Sigmoid colon (tissue), 7 donors: ENCODE results near the gene THYN1. TPM values are rescaled to one million over a fixed set of nuclear protein-coding genes. Genes with fewer than 3 reads are reported as not detected.

Source experiments
- DNase-seq: peaks from one replicate; pipeline ENCODE4 v3.0.0-alpha.2; 2019
- H3K27ac ChIP-seq, 4 donors: fragments of 200-600 bp; sonication (generic); one replicate each; pipeline ENCODE4 v1.5.1; 2016 to 2019; ENCODE audit warnings: mild to moderate bottlenecking in 1 of 4
- H3K27me3 ChIP-seq, 3 donors: fragments of 200-600 bp; sonication (generic); one replicate each; pipeline ENCODE4 v1.5.1; 2019; ENCODE audit warnings: mild to moderate bottlenecking in 1 of 3
- H3K36me3 ChIP-seq, 4 donors: fragments of 200-600 bp; sonication (generic); one replicate each; pipeline ENCODE4 v1.5.1; 2016 to 2019
- H3K4me1 ChIP-seq, 4 donors: fragments of 200-600 bp; sonication (generic); one replicate each; pipeline ENCODE4 v1.5.1; 2017 to 2019
- H3K4me3 ChIP-seq, 4 donors: fragments of 200-600 bp; sonication (generic); one replicate each; pipeline ENCODE4 v1.5.1; 2017 to 2019; ENCODE audit warnings: mild to moderate bottlenecking in 2 of 4, moderate library complexity in 1 of 4
- H3K9me3 ChIP-seq, 4 donors: fragments of 200-600 bp in 3 of 4; sonication (generic) in 3 of 4; one replicate each; pipeline versions ENCODE4 v1.5.1 to v1.6.1; 2013 to 2019
- EP300 ChIP-seq, 4 donors: sonication (generic); formaldehyde crosslinking; IDR thresholded peaks; one replicate each; pipeline ENCODE4 v1.6.1; 2017; ENCODE audit warnings: antibody characterized with exemption in 4 of 4
- POLR2A ChIP-seq, 2 donors: fragments of 450-650 bp; IDR thresholded peaks; one replicate each; pipeline ENCODE4 v1.6.1; 2016; ENCODE audit warnings: antibody characterized with exemption in 2 of 2, mild to moderate bottlenecking in 2 of 2, moderate library complexity in 2 of 2
- POLR2AphosphoS5 ChIP-seq, 4 donors: sonication (generic); formaldehyde crosslinking; IDR thresholded peaks; one replicate each; pipeline ENCODE4 v1.6.1; 2017; ENCODE audit warnings: antibody characterized with exemption in 4 of 4
- WGBS, 2 donors: extraction: QIAGEN DNeasy Blood & Tissue Kit; methylation state at CpG; one replicate each; pipeline ENCODE4 v1.1.7; 2013; 5-methylcytosine and 5-hydroxymethylcytosine counted together
- intact Hi-C: fragments of 100-400 bp; cut with DNase I; formaldehyde crosslinking; loops from one replicate; pipeline ENCODE4 v1.15.1; 2023
- polyA plus RNA-seq, 3 donors: library from polyadenylated mRNA; stranded (reverse); fragments of 200-250 nt; gene quantifications; one replicate each; pipeline ENCODE4 v1.2.3, GENCODE V29; 2013
- total RNA-seq, 4 donors: library from RNA; depleted of rRNA; stranded (reverse); fragments of >200 nt; gene quantifications; one replicate each; pipeline ENCODE4 v1.1.0, GENCODE V29; 2016
- TF ChIP-seq, protein P1 (sequence below), 4 experiments: fragments of 450-650 bp in 3 of 4; fragments of 200-600 bp in 1 of 4; IDR thresholded peaks; one replicate each; pipeline ENCODE4 v1.5.1; 2016 to 2019; ENCODE audit warnings: antibody characterized with exemption in 4 of 4, mild to moderate bottlenecking in 3 of 4, moderate library complexity in 2 of 4
- donor health status: healthy with polysubstance abuse.
- donor health status: Bipolar disorder and iron deficiency.
- donor health status: healthy.

Gene THYN1
- total and polyA plus RNA-seq, 7 donors: 38.1 to 92.2 (median 69.9) TPM

- intact Hi-C loops: no loop called here
- peaks cover 8 to 54% (median 20%) of the 10 kb centered on the region in 4 donors for H3K36me3 ChIP-seq
Measured at GRCh38 chr11:134264966-134265764, 12.0 kb upstream of the THYN1 start.

GRCh38 chr11:134261626-134262488 is 8.7 kb upstream of the THYN1 start:
- H3K9me3 ChIP-seq: no peaks in the 10 kb centered on the region
- no peaks in the 10 kb centered on the region for H3K27me3 ChIP-seq
- DNase-seq: no peak
- H3K36me3 ChIP-seq: peaks cover 8 to 85% (median 29%) of the 10 kb centered on the region in 4 donors
- TF ChIP-seq, protein P1, sequence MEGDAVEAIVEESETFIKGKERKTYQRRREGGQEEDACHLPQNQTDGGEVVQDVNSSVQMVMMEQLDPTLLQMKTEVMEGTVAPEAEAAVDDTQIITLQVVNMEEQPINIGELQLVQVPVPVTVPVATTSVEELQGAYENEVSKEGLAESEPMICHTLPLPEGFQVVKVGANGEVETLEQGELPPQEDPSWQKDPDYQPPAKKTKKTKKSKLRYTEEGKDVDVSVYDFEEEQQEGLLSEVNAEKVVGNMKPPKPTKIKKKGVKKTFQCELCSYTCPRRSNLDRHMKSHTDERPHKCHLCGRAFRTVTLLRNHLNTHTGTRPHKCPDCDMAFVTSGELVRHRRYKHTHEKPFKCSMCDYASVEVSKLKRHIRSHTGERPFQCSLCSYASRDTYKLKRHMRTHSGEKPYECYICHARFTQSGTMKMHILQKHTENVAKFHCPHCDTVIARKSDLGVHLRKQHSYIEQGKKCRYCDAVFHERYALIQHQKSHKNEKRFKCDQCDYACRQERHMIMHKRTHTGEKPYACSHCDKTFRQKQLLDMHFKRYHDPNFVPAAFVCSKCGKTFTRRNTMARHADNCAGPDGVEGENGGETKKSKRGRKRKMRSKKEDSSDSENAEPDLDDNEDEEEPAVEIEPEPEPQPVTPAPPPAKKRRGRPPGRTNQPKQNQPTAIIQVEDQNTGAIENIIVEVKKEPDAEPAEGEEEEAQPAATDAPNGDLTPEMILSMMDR (IDR thresholded peaks at IDR 0.05): peak in 3 of 4 experiments; percentile 12 to 35 (median 17)
- TF ChIP-seq EP300 (IDR thresholded peaks at IDR 0.05): no peak
- WGBS, 2 donors: 91 to 92% methylated on average over 14 of the region's 14 CpGs
- H3K4me1 ChIP-seq: peaks cover 0 to 2% (median 0%) of the 10 kb centered on the region in 4 donors
- H3K4me3 ChIP-seq: no peak overlapping the region
- H3K27ac ChIP-seq: no peak overlapping the region
- intact Hi-C loops: no loop called here

More at GRCh38 chr11:134264966-134265764, 12.0 kb upstream of the THYN1 start:
- Histone ChIP-seq H3K4me3 (no peak overlapping the region), H3K27ac (no peak overlapping the region), H3K9me3 (no peaks in the 10 kb centered on the region), H3K27me3 (peaks cover 0 to 2% (median 0%) of the 10 kb centered on the region in 3 donors), H3K4me1 (peaks cover 0 to 5% (median 0%) of the 10 kb centered on the region in 4 donors)
- TF ChIP-seq POLR2AphosphoS5 (IDR thresholded peaks at IDR 0.05) (no peak), POLR2A (IDR thresholded peaks at IDR 0.05) (no peak), EP300 (IDR thresholded peaks at IDR 0.05) (no peak)
- TF ChIP-seq, protein P1 (IDR thresholded peaks at IDR 0.05): no peak
- 94 to 95% methylated on average over 7 of the region's 7 CpGs for WGBS, 2 donors
- DNase-seq: no peak

GRCh38 chr11:134260983-134261382 is 7.8 kb upstream of the THYN1 start:
- Histone ChIP-seq H3K4me1 (no peaks in the 10 kb centered on the region), H3K9me3 (no peaks in the 10 kb centered on the region), H3K36me3 (peaks cover 8 to 89% (median 29%) of the 10 kb centered on the region in 4 donors), H3K27me3 (no peaks in the 10 kb centered on the region), H3K4me3 (no peak overlapping the region), H3K27ac (no peak overlapping the region)
- DNase-seq: no peak
- TF ChIP-seq EP300 (IDR thresholded peaks at IDR 0.05): no peak
- no peak for TF ChIP-seq POLR2A (IDR thresholded peaks at IDR 0.05)
- TF ChIP-seq POLR2AphosphoS5 (IDR thresholded peaks at IDR 0.05): no peak
- TF ChIP-seq, protein P1 (IDR thresholded peaks at IDR 0.05): no peak
- intact Hi-C loops: no loop called here
- 94 to 95% methylated on average over 16 of the region's 16 CpGs for WGBS, 2 donors

DNA sequence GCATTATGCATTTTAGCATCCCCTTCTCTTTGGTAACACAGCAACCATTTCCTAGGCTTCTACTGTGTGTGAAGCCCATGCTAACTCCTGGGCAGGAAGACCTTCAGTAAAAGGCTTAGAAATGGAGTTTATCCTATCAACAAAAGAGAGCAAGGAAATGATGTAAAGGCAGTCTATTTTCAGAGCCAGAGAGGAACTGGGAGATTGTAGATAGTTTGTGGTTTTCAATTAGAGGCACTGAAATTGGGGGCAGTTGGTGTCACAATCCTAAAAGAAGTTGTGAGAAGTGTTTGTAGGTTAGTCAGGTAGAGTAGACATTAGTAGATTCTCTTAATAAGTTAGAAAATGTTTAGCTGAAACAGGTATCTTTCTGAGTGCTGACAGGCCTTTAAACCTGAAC is 7.4 kb upstream of the THYN1 start:
- H3K4me1 ChIP-seq: no peaks in the 10 kb centered on the region
- DNase-seq: no peak
- peaks cover 8 to 89% (median 29%) of the 10 kb centered on the region in 4 donors for H3K36me3 ChIP-seq
- intact Hi-C loops: no loop called here
- no peaks in the 10 kb centered on the region for H3K9me3 ChIP-seq
- H3K27me3 ChIP-seq: no peaks in the 10 kb centered on the region
- H3K27ac ChIP-seq: no peak overlapping the region
- H3K4me3 ChIP-seq: no peak overlapping the region
- TF ChIP-seq, protein P1 (IDR thresholded peaks at IDR 0.05): no peak
- TF ChIP-seq POLR2A (IDR thresholded peaks at IDR 0.05) (no peak), POLR2AphosphoS5 (IDR thresholded peaks at IDR 0.05) (no peak), EP300 (IDR thresholded peaks at IDR 0.05) (no peak)
